Endothelial cell of umbilical vein (primary cell): Measurements from ENCODE around the gene REPS2. TPM values are rescaled to one million over a fixed set of nuclear protein-coding genes. Genes with fewer than 3 reads are reported as not detected.

ENCODE experiments used
- BruUV-seq: library from RNA; stranded (reverse); fragments of 400-500 nt; replicated peaks from 2 replicates; lab custom pipeline; 2021; lab: Mats Ljungman, UMichigan
- CTCF ChIA-PET: fragments of 300-600, 350-600 bp; sonication (Branson Sonifier 250); formaldehyde crosslinking; loops from one replicate; lab custom pipeline; 2021; ENCODE audit warnings: antibody characterized with exemption, inconsistent platforms; lab: Charles Lee
- POLR2A ChIA-PET: fragments of 300-600, 350-600 bp; sonication (Branson Sonifier 250); formaldehyde crosslinking; loops from one replicate; lab custom pipeline; 2021; ENCODE audit warnings: antibody characterized with exemption, inconsistent platforms; lab: Charles Lee
- DNase-seq: peaks from one replicate; pipeline ENCODE4 v3.0.0-alpha.2; 2011; ENCODE audit warnings: low read depth, low spot score
- FAIRE-seq: peaks from 2 replicates; lab custom pipeline; 2011; peaks lifted over from hg19 to GRCh38; lab: Jason Lieb, UNC
- H2AFZ ChIP-seq: 2 replicates; pipeline ENCODE4 v1.6.0; 2012; ENCODE audit warnings: low read depth, low read length, control low read depth, inconsistent platforms
- H3K27ac ChIP-seq: 2 replicates; pipeline ENCODE4 v1.5.1; 2011; ENCODE audit warnings: low read depth, mild to moderate bottlenecking, control low read depth, low read length, moderate library complexity; ENCODE audit not compliant: insufficient read depth
- H3K27me3 ChIP-seq, 2 experiments: 2 replicates each; pipeline versions ENCODE4 v1.6.0 to v1.6.1; 2011; ENCODE audit warnings: low read length in 2 of 2, mixed read lengths in 1 of 2; ENCODE audit not compliant: control insufficient read depth in 2 of 2, insufficient read depth in 2 of 2
- H3K36me3 ChIP-seq, 2 experiments: 2 replicates in 1 of 2; 3 replicates in 1 of 2; pipeline ENCODE4 v1.5.1; 2011; ENCODE audit warnings: low read length in 2 of 2, mild to moderate bottlenecking in 1 of 2, moderate library complexity in 1 of 2; ENCODE audit not compliant: control insufficient read depth in 2 of 2, insufficient read depth in 2 of 2; ENCODE audit errors: extremely low read depth in 1 of 2
- H3K4me1 ChIP-seq: 3 replicates; pipeline ENCODE4 v1.5.1; 2011; ENCODE audit warnings: mild to moderate bottlenecking, low read length; ENCODE audit not compliant: control insufficient read depth, insufficient read depth; ENCODE audit errors: extremely low read depth
- H3K4me2 ChIP-seq: 2 replicates; pipeline ENCODE4 v1.6.1; 2011; ENCODE audit warnings: low read length, control low read depth, mixed read lengths; ENCODE audit not compliant: insufficient read depth
- H3K4me3 ChIP-seq, 3 experiments: fragments of 200-600 bp in 1 of 3; sonication (generic), shearing (Covaris generic) in 1 of 3; replicated peaks in 1 of 3; 2 replicates each; pipeline ENCODE4 v1.5.1; 2011 to 2016; ENCODE audit warnings: control low read depth in 3 of 3, low read length in 3 of 3, mild to moderate bottlenecking in 2 of 3, inconsistent platforms in 1 of 3, low read depth in 1 of 3, moderate library complexity in 1 of 3; ENCODE audit not compliant: insufficient read depth in 1 of 3
- H3K79me2 ChIP-seq: 2 replicates; pipeline ENCODE4 v1.6.0; 2012; ENCODE audit warnings: low read length, inconsistent platforms; ENCODE audit not compliant: control insufficient read depth, insufficient read depth
- H3K9ac ChIP-seq: replicated peaks from 2 replicates; pipeline ENCODE3; 2011; ENCODE audit warnings: low read length, control low read depth; ENCODE audit not compliant: insufficient read depth; ENCODE audit errors: extremely low read depth
- H3K9me1 ChIP-seq: replicated peaks from 3 replicates; pipeline ENCODE4 v1.6.0; 2011; ENCODE audit warnings: mild to moderate bottlenecking, low read length; ENCODE audit not compliant: control insufficient read depth, insufficient read depth; ENCODE audit errors: extremely low read depth
- H3K9me3 ChIP-seq: replicated peaks from 2 replicates; pipeline ENCODE4 v1.5.1; 2012; ENCODE audit warnings: low read length, inconsistent platforms; ENCODE audit not compliant: control insufficient read depth, insufficient read depth
- H4K20me1 ChIP-seq: replicated peaks from 2 replicates; pipeline ENCODE3; 2011; ENCODE audit warnings: mild to moderate bottlenecking, low read length; ENCODE audit not compliant: control insufficient read depth, insufficient read depth; ENCODE audit errors: extremely low read depth
- CTCF ChIP-seq, 2 donors: IDR thresholded peaks; 1 replicate in 1 of 2; 2 replicates in 1 of 2; pipeline ENCODE4 v1.5.1; 2011; ENCODE audit warnings: low read length in 2 of 2, mild to moderate bottlenecking in 2 of 2, moderate library complexity in 2 of 2, control low read depth in 1 of 2, inconsistent platforms in 1 of 2, low read depth in 1 of 2; ENCODE audit not compliant: insufficient read depth in 1 of 2; ENCODE audit errors: extremely low read depth in 1 of 2
- EZH2 ChIP-seq: IDR thresholded peaks from 2 replicates; pipeline ENCODE4 v1.6.1; 2012; ENCODE audit warnings: borderline replicate concordance, low read depth, mild to moderate bottlenecking, moderate library complexity, low read length, inconsistent platforms; ENCODE audit not compliant: severe bottlenecking
- FOS ChIP-seq: IDR thresholded peaks from 2 replicates; pipeline ENCODE4 v1.6.1; 2011; ENCODE audit warnings: mild to moderate bottlenecking, low read length, moderate library complexity, borderline replicate concordance; ENCODE audit not compliant: insufficient read depth
- GATA2 ChIP-seq: IDR thresholded peaks from 2 replicates; pipeline ENCODE4 v1.7.0; 2011; ENCODE audit warnings: low read depth, mild to moderate bottlenecking, moderate library complexity, mixed read lengths, low read length; ENCODE audit not compliant: insufficient read length, insufficient read depth
- JUN ChIP-seq: IDR thresholded peaks from 2 replicates; pipeline ENCODE4 v1.6.1; 2011; ENCODE audit warnings: borderline replicate concordance, low read depth; ENCODE audit not compliant: insufficient read length, insufficient read depth
- MAX ChIP-seq: IDR thresholded peaks from 2 replicates; pipeline ENCODE4 v1.6.1; 2011; ENCODE audit not compliant: insufficient read depth, insufficient read length
- MYC ChIP-seq: IDR thresholded peaks from one replicate; pipeline ENCODE4 v1.6.1; 2011; ENCODE audit warnings: mild to moderate bottlenecking, low read depth, low read length
- POLR2A ChIP-seq: IDR thresholded peaks from 2 replicates; pipeline ENCODE4 v1.6.1; 2012; ENCODE audit warnings: low read depth, mild to moderate bottlenecking, control low read depth, low read length
- POLR2AphosphoS5 ChIP-seq: IDR thresholded peaks from 2 replicates; pipeline ENCODE4 v1.6.1; 2012; ENCODE audit warnings: low read depth, mild to moderate bottlenecking, control low read depth, low read length, moderate library complexity; ENCODE audit not compliant: insufficient read depth
- dilution Hi-C: fragments of 300-500 bp; cut with MboI; formaldehyde crosslinking; loops from one replicate; pipeline ENCODE4 v1.15.0; 2019; ENCODE audit warnings: low sequenced_read_pairs; ENCODE audit not compliant: extremely low pct_ligation_motif_present
- intact Hi-C: fragments of 100-400 bp; cut with micrococcal nuclease; formaldehyde crosslinking; loops from one replicate; pipeline ENCODE4 v1.10.0; 2022
- polyA plus RNA-seq, 4 experiments: library from polyadenylated mRNA; depleted of rRNA in 3 of 4; stranded (reverse) in 3 of 4; unstranded in 1 of 4; fragments of >200 nt; gene quantifications; 2 replicates each; pipeline versions ENCODE4 v1.2.1 to v1.2.3, GENCODE V29; 2011 to 2012; ENCODE audit warnings: missing spikeins in 1 of 4
- total RNA-seq: library from RNA; stranded (reverse); gene quantifications from 2 replicates; pipeline ENCODE4 v1.2.3, GENCODE V29; 2021

Gene REPS2
- total and polyA plus RNA-seq, 2 donors (not counting 3 experiments of a cell fraction or from before 2014, with no cell fraction given), result 0.91 to 2.6 TPM

GRCh38 chrX:17020851-17021821 lies 74.7 kb downstream of the REPS2 start:
- Histone ChIP-seq H3K27ac (no peak overlapping the region), H3K9ac (no peak overlapping the region), H3K9me1 (no peaks in the 10 kb centered on the region), H3K4me1 (no peaks in the 10 kb centered on the region), H3K4me2 (no peak overlapping the region), H3K27me3 (no peaks in the 10 kb centered on the region), H3K36me3 (no peaks in the 10 kb centered on the region), H3K4me3 (no peak overlapping the region), H3K9me3 (no peaks in the 10 kb centered on the region), H4K20me1 (no peaks in the 10 kb centered on the region), H3K79me2 (no peaks in the 10 kb centered on the region), H2AFZ (no peak overlapping the region)
- ChIA-PET CTCF (interaction anchor here (2.1 kb wide), 1 partner anchor 25 kb away, joined by 13 read pairs; no protein-coding TSS in a partner anchor), POLR2A (no interaction called here)
- DNase-seq (no peak), FAIRE-seq (peak; percentile 37)
- BruUV-seq, result no TSS peak
- dilution Hi-C loops, result no loop called here
- intact Hi-C loops, result no loop called here
- TF ChIP-seq JUN (no peak), FOS (no peak), GATA2 (no peak), CTCF (IDR thresholded peaks at IDR 0.05; ENCODE audit: extremely low read depth in 1 of 2, insufficient read depth in 1 of 2, low read depth in 1 of 2, low read length in 2 of 2) (no peak), MAX (no peak), POLR2A (no peak), MYC (no peak), EZH2 (no peak), POLR2AphosphoS5 (no peak)
